ENCODE data around the gene CXCR5.

DNA sequence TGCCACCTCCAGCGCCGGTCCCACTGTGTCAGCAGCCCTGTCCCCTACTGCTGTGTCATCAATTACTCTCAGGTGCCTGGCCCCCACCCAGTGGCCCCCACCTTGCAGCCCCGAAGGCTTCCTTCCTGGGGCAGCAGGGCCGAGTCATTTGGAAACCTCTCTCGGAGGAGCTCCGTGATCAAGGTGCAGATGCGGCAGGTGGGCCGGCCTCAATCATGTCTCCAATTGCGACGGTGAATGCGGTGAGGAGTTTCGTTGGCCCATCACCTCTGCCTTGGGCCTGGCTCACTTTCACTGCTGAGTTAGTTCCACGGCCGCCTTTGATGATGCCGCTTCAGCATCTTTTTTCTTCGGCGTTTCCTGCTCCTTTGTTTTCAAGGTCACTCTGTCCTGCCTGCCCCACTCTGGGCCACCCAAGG, 11.3 kb upstream of the CXCR5 start:
- TF ChIP-seq, protein P1, sequence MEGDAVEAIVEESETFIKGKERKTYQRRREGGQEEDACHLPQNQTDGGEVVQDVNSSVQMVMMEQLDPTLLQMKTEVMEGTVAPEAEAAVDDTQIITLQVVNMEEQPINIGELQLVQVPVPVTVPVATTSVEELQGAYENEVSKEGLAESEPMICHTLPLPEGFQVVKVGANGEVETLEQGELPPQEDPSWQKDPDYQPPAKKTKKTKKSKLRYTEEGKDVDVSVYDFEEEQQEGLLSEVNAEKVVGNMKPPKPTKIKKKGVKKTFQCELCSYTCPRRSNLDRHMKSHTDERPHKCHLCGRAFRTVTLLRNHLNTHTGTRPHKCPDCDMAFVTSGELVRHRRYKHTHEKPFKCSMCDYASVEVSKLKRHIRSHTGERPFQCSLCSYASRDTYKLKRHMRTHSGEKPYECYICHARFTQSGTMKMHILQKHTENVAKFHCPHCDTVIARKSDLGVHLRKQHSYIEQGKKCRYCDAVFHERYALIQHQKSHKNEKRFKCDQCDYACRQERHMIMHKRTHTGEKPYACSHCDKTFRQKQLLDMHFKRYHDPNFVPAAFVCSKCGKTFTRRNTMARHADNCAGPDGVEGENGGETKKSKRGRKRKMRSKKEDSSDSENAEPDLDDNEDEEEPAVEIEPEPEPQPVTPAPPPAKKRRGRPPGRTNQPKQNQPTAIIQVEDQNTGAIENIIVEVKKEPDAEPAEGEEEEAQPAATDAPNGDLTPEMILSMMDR (conservative IDR thresholded peaks at IDR 0.05; ENCODE audit: low read depth, low read length): no peak
- TF ChIP-seq MXI1 (IDR thresholded peaks at IDR 0.05; ENCODE audit: borderline replicate concordance, low read depth, low read length) (no peak), CEBPB (IDR thresholded peaks at IDR 0.05; ENCODE audit: low read depth, low read length) (no peak), POLR2A (IDR thresholded peaks at IDR 0.05; ENCODE audit: low read depth, low read length) (no peak), RFX5 (IDR thresholded peaks at IDR 0.05; ENCODE audit: low read depth, low read length) (no peak), RCOR1 (IDR thresholded peaks at IDR 0.05; ENCODE audit: insufficient replicate concordance, low read length) (no peak)
